ENCODE measurements around the gene ADARB2.

ADARB2 gene

GRCh38 chr10:1187151-1187854 is 550.0 kb downstream of the ADARB2 start:
- no peak overlapping the region for H3K4me3 ChIP-seq (ENCODE audit: control insufficient read depth, low read depth, low read length)
- TF ChIP-seq CTCF (conservative IDR thresholded peaks at IDR 0.05; ENCODE audit: control insufficient read depth, insufficient read depth, low read depth, low read length), result no peak
- DNase-seq (ENCODE audit: low read depth), result no peak

DNA sequence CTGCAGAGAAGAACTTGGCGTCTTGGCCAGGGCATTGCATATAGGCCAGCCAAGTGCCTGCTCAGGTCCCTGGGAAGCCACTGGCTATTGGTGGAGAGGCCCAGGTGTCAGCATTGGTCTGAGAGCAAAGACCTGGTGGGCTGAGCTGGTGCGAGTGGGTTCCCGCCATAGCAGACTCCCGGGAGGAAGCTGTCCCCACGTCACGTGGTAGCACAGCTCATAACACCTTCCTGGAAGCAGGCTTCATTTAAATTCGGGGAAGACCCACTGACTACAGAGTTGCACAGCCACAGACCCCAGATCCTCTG is 550.7 kb downstream of the ADARB2 start:
- H3K4me3 ChIP-seq (ENCODE audit: control insufficient read depth, low read depth, low read length), result no peak overlapping the region
- TF ChIP-seq CTCF (conservative IDR thresholded peaks at IDR 0.05; ENCODE audit: control insufficient read depth, insufficient read depth, low read depth, low read length), result no peak
- no peak for DNase-seq (ENCODE audit: low read depth)

- no peak for DNase-seq (ENCODE audit: low read depth)
- no peak for TF ChIP-seq CTCF (conservative IDR thresholded peaks at IDR 0.05; ENCODE audit: control insufficient read depth, insufficient read depth, low read depth, low read length)
- H3K4me3 ChIP-seq (ENCODE audit: control insufficient read depth, low read depth, low read length), result no peak overlapping the region
Observed at GRCh38 chr10:1185911-1186682, 551.2 kb downstream of the ADARB2 start.

- no peak for TF ChIP-seq CTCF (conservative IDR thresholded peaks at IDR 0.05; ENCODE audit: control insufficient read depth, insufficient read depth, low read depth, low read length)
- H3K4me3 ChIP-seq (ENCODE audit: control insufficient read depth, low read depth, low read length), result no peak overlapping the region
- no peak for DNase-seq (ENCODE audit: low read depth)
Observed at GRCh38 chr10:1184541-1185430, 552.5 kb downstream of the ADARB2 start.

GRCh38 chr10:1183701-1184100 is 553.6 kb downstream of the ADARB2 start:
- TF ChIP-seq CTCF (conservative IDR thresholded peaks at IDR 0.05; ENCODE audit: control insufficient read depth, insufficient read depth, low read depth, low read length), result no peak
- DNase-seq (ENCODE audit: low read depth), result no peak
- no peak overlapping the region for H3K4me3 ChIP-seq (ENCODE audit: control insufficient read depth, low read depth, low read length)

- no peak for TF ChIP-seq CTCF (conservative IDR thresholded peaks at IDR 0.05; ENCODE audit: control insufficient read depth, insufficient read depth, low read depth, low read length)
- no peak for DNase-seq (ENCODE audit: low read depth)
- no peak overlapping the region for H3K4me3 ChIP-seq (ENCODE audit: control insufficient read depth, low read depth, low read length)
Observed at GRCh38 chr10:1183033-1183396, 554.3 kb downstream of the ADARB2 start.

Data from fibroblast of mammary gland (primary cell).